DOHH2 (cell line): Measurements from ENCODE around the gene SMAD5.

Source experiments
- H3F3A ChIP-seq: fragments of 200-600 bp; sonication (generic), shearing (Covaris generic); 2 replicates; pipeline ENCODE4 v1.6.0; 2016; ENCODE audit warnings: antibody characterized with exemption, mild to moderate bottlenecking; ENCODE audit not compliant: control insufficient read depth, insufficient read depth
- H3K27ac ChIP-seq: fragments of 200-600 bp; sonication (generic); 2 replicates; pipeline ENCODE4 v1.5.1; 2014; ENCODE audit warnings: low read depth, mild to moderate bottlenecking, low read length, moderate library complexity
- H3K27me3 ChIP-seq: fragments of 200-600 bp; sonication (generic); 2 replicates; pipeline ENCODE4 v1.6.1; 2014; ENCODE audit warnings: mild to moderate bottlenecking, low read length, mixed read lengths; ENCODE audit not compliant: control insufficient read depth
- H3K36me3 ChIP-seq: fragments of 200-600 bp; sonication (generic); 2 replicates; pipeline ENCODE4 v1.6.1; 2014; ENCODE audit warnings: mild to moderate bottlenecking, low read length, moderate library complexity, mixed read lengths; ENCODE audit not compliant: control insufficient read depth
- H3K4me1 ChIP-seq: fragments of 200-600 bp; sonication (generic); 2 replicates; pipeline ENCODE4 v1.6.1; 2014; ENCODE audit warnings: mild to moderate bottlenecking, low read length, mixed read lengths; ENCODE audit not compliant: control insufficient read depth
- H3K4me2 ChIP-seq: fragments of 200-600 bp; sonication (generic); 2 replicates; pipeline ENCODE4 v1.6.0; 2014; ENCODE audit warnings: mild to moderate bottlenecking, low read length, moderate library complexity
- H3K4me3 ChIP-seq: fragments of 200-600 bp; sonication (generic); 2 replicates; pipeline ENCODE4 v1.5.1; 2014; ENCODE audit warnings: mild to moderate bottlenecking, low read length, mixed read lengths
- H3K79me2 ChIP-seq: fragments of 200-600 bp; sonication (generic); 2 replicates; pipeline ENCODE4 v1.6.1; 2014; ENCODE audit warnings: mild to moderate bottlenecking, low read length, mixed read lengths; ENCODE audit not compliant: control insufficient read depth
- H3K9me2 ChIP-seq: fragments of 200-600 bp; sonication (generic); replicated peaks from 2 replicates; pipeline ENCODE4 v1.6.1; 2014; ENCODE audit warnings: mild to moderate bottlenecking, low read length, mixed read lengths; ENCODE audit not compliant: control insufficient read depth
- H3K9me3 ChIP-seq: fragments of 200-600 bp; sonication (generic); 2 replicates; pipeline ENCODE4 v1.6.1; 2014; ENCODE audit warnings: antibody characterized with exemption, low read length, mixed read lengths; ENCODE audit not compliant: control insufficient read depth, insufficient read depth
- H4K20me1 ChIP-seq: fragments of 200-600 bp; sonication (generic); 2 replicates; pipeline ENCODE4 v1.6.0; 2014; ENCODE audit warnings: low read depth, mild to moderate bottlenecking, antibody characterized with exemption, low read length, moderate library complexity; ENCODE audit not compliant: control insufficient read depth, insufficient read depth
- EZH2phosphoT487 ChIP-seq: fragments of 200-600 bp; sonication (generic); IDR thresholded peaks from 2 replicates; pipeline ENCODE4 v1.6.1; 2017; ENCODE audit warnings: borderline replicate concordance, mild to moderate bottlenecking, antibody characterized with exemption, low read length, moderate library complexity, mixed read lengths
- TF ChIP-seq, protein P1 (sequence below): fragments of 200-600 bp; sonication (generic); IDR thresholded peaks from one replicate; pipeline ENCODE4 v1.5.1; 2014; ENCODE audit warnings: antibody characterized with exemption, mild to moderate bottlenecking, low read depth, low read length; ENCODE audit not compliant: poor library complexity, severe bottlenecking

SMAD5 gene

DNA sequence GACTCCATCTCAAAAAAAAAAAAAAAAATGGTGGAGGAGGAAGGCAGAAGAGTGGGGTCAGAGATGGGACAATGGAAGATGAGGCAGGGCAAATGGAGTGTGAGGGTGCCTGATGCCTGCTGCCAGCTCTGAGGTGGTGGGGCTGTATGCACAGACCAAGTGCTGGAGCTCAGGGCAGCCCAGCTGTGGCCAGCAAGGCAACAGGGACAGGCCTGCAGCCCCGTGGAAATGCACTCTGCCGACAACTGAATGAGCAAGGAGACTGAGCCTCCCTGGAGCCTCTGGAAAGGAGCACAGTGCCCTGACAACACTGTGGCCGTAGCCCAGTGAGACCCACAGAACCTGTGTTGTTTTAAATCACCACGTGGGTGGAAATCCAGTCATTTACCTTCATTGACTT lies 83.2 kb downstream of the SMAD5 start:
- Histone ChIP-seq H3K27ac (no peak overlapping the region), H4K20me1 (no peaks in the 10 kb centered on the region), H3K79me2 (no peaks in the 10 kb centered on the region), H3K9me2 (no peaks in the 10 kb centered on the region), H3K4me1 (no peaks in the 10 kb centered on the region), H3K27me3 (peaks cover 13% of the 10 kb centered on the region), H3K9me3 (no peaks in the 10 kb centered on the region), H3F3A (no peaks in the 10 kb centered on the region), H3K4me2 (no peak overlapping the region), H3K36me3 (no peaks in the 10 kb centered on the region), H3K4me3 (no peak overlapping the region)
- TF ChIP-seq EZH2phosphoT487 = no peak
- TF ChIP-seq, protein P1, sequence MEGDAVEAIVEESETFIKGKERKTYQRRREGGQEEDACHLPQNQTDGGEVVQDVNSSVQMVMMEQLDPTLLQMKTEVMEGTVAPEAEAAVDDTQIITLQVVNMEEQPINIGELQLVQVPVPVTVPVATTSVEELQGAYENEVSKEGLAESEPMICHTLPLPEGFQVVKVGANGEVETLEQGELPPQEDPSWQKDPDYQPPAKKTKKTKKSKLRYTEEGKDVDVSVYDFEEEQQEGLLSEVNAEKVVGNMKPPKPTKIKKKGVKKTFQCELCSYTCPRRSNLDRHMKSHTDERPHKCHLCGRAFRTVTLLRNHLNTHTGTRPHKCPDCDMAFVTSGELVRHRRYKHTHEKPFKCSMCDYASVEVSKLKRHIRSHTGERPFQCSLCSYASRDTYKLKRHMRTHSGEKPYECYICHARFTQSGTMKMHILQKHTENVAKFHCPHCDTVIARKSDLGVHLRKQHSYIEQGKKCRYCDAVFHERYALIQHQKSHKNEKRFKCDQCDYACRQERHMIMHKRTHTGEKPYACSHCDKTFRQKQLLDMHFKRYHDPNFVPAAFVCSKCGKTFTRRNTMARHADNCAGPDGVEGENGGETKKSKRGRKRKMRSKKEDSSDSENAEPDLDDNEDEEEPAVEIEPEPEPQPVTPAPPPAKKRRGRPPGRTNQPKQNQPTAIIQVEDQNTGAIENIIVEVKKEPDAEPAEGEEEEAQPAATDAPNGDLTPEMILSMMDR = no peak

DNA sequence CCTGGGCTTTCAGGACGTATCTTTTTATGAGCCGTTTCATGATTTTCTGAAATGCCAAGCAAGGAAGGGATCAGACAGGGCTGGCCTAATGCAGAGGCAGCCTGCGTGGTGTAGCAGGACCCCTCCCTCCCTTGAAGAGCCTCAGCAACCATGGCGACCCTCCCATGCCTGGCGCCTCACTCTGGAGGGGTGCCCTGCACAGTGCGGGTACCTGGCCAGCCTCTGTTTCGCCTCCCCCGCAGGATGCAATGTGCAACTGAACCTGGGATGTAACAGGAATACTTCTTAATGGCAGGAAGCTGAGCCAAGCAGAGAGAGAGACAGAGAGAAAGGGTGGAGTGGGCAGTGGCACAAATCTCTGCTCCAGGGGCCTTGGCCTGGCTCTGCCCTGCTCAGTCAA lies 83.6 kb downstream of the SMAD5 start:
- Histone ChIP-seq H3K36me3 (no peaks in the 10 kb centered on the region), H3K4me2 (no peak overlapping the region), H3K4me1 (no peaks in the 10 kb centered on the region), H3K79me2 (no peaks in the 10 kb centered on the region), H3K9me2 (no peaks in the 10 kb centered on the region), H3K4me3 (no peak overlapping the region), H4K20me1 (no peaks in the 10 kb centered on the region), H3F3A (no peaks in the 10 kb centered on the region), H3K27ac (no peak overlapping the region), H3K9me3 (no peaks in the 10 kb centered on the region), H3K27me3 (peaks cover 10% of the 10 kb centered on the region)
- TF ChIP-seq, protein P1 = no peak
- no peak for TF ChIP-seq EZH2phosphoT487

DNA sequence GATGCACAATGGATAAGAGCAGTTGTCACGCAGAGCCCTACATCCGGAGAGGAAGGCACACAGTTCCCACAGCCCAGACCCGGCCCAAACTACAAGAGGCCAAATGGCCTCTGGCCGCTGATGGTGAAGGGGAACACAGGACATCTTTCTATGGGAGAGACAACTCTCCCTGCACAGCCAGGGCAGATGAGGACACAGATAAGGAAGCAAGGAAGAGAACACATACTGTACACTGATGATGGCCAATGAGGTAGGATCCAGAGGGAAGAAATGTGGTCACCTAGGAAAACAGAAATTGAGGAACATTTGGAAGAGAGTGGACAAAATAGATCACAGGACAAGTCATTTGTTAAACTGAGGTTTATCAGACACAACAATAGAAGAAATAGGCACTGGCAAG lies 88.7 kb downstream of the SMAD5 start:
- Histone ChIP-seq H3K36me3 (no peaks in the 10 kb centered on the region), H4K20me1 (no peaks in the 10 kb centered on the region), H3K4me2 (no peak overlapping the region), H3K9me3 (no peaks in the 10 kb centered on the region), H3K4me1 (no peaks in the 10 kb centered on the region), H3K27ac (no peak overlapping the region), H3K79me2 (no peaks in the 10 kb centered on the region), H3K9me2 (no peaks in the 10 kb centered on the region), H3K27me3 (peaks cover 3% of the 10 kb centered on the region), H3K4me3 (no peak overlapping the region), H3F3A (no peaks in the 10 kb centered on the region)
- TF ChIP-seq EZH2phosphoT487 = no peak
- TF ChIP-seq, protein P1 = no peak
